HG03342 (cell line): ENCODE measurements around the gene ZCCHC10.
"Not testable (repeated sequence)": the region's sequence is repeated elsewhere in the genome, so short reads cannot be mapped to it uniquely, and the experiment has no call there.

Experiments used
- ATAC-seq: cut with Tn5 transposase; IDR thresholded peaks from one replicate; pipeline ENCODE4 v1.9.1; 2021; ENCODE audit warnings: mild to moderate bottlenecking, moderate library complexity; ENCODE audit not compliant: unreplicated experiment

ZCCHC10 gene

DNA sequence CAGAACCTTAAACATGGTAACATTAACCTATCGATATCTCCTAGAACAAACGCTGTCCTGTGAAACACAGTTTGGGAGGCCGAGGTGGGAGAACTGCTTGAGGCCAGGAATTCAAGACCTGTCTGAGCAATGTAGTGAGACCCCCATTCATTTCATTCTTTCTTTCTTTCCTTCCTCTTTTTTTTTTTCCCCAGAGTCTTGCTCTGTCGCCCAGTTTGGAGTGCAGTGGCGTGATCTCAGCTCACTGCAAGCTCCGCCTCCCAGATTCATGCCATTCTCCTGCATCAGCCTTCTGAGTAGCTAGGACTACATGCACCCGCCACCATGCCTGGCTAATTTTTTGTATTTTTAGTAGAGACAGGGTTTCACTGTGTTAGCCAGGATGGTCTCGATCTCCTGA lies 20.2 kb upstream of the ZCCHC10 start:
- ATAC-seq, result not testable (repeated sequence)

DNA sequence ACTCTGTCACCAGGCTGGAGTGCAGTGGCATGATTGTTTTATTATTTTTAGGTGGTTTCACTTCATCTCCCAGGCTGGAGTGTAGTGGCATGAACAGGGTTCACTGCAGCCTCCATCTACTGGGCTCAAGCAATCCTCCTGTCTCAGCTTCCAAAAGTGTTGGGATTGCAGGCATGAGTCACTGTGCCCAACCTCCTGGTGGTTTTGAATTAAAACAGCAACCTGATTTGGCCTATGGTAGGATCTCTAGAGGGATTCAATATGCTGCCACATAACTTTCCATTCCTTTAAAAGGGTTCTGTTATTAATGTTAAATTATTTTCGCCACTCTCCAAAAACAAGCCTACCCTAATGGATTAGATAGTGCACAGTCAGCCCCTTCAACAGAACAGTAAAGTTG lies 15.6 kb upstream of the ZCCHC10 start:
- ATAC-seq, result no peak

DNA sequence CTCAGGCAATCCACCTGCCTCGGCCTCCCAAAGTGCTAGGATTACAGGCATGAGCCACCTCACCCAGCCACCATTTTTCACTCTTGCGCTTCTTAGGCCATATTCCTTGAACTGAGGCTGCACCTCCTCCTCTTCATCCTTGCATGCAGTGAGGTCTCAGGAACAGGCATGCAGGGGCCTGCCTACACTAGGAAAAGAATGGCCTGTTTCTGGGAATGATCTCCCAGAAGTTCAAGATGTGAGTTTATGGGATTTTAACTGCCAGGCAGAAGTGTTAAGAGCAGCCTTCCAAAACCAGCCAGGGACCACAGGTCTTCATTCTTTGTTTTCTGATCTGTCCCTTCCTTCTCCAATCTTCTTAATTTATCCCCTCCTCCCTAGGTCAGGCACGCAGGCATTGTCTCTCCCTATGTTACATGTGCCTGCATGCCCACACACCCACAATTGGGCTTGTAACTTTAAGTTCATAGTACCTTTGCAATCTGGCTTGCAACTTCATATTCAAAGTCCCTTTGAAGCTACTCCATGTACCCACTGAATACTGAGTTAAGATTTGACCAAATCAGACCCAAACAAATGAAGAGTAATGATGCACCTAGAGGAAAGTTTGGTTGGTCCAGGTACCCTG lies 14.9 kb upstream of the ZCCHC10 start:
- no peak for ATAC-seq

DNA sequence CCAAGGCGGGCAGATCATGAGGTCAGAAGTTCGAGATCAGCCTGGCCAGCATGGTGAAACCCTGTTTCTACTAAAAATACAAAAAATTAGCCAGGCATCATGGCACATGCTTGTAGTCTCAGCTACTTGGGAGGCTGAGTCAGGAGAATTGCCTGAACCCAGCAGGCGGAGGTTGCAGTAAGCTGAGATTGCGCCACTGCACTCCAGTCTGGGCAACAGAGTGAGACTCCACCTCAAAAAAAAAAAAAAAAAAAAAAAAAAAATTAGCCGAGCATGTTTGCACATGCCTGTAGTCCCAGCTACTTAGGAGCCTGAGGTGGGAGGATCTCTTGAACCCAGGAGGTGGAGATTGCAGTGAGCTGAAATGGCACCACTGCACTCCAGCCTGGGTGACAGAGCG lies 10.3 kb upstream of the ZCCHC10 start:
- ATAC-seq, result not testable (repeated sequence)

DNA sequence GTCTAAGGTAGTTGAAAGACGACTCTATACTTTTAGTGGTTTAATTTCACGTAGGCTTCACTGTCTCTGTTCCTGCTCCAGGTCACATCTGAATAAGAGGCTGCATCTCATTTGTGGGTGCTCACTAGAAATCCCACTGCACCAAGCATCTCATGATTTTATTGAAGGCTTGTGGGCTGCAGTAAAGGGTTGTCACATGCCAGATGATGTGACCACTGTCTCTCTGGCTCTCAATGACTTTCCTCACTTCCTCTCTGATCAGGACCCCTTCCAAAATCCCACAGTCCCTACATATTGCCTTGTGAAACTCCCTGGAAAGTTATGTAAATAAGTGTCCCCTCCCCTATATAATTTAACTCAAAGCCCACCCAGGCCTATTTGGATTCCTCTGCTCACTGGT lies 8.9 kb upstream of the ZCCHC10 start:
- ATAC-seq, result no peak

DNA sequence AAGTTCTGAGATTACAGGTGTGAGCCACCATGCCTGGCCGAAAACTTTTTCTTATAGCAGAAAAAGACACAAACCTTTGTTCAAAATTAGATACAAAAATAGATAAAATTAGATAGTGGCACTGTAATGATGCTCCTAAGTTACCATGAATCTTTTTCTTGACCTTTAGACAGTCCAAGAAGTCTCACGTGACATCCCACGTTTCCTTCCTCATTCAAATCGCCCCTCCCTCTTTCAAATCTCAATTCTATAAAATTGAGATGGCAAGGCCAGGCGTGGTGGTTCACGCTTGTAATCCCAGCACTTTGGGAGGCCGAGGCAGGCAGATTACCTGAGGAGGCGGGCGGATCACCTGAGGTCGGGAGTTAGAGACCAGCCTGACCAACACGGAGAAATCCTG lies 7.7 kb upstream of the ZCCHC10 start:
- no peak for ATAC-seq

DNA sequence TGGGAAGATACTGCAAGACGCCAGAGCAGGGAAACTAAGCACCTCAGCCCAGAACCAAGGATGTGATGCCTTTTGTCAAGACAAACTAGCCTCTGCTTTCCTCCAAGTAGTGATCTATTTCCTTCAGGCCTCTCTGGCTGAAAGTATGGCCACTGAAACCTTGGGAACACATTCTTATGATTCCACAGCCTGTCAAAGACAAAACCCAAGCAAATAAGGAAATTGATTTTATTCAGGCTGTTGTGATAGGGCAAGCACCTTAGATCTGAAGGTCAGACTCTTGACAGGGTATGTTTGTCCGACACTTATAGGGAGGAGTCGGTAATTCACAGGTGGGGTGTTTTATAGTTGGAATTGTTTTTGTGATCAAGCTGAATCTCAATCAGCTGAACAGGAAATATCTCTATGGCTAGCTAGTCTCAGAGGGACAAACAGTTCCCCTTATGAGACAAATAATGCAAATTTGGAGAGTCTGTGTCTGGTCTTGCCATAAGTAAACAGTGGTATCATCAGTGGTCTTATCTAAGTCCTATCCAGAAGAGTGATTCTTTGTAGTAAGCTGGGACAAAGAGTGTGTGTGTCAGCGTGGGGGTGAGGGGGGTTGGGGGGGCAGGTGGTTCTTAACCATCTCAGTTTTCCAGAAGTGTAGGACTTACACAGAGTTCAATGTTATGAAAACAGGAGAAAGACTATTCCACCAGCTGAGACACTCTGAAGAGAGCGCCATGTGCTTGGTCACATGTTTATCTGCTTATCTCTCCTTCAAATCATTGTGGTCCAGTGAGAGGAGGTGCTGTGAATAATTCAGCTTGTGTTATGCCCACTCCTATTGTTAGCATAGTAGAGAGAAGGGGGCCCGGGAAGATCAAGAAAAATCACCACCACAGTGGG lies 6.7 kb upstream of the ZCCHC10 start:
- ATAC-seq, result peak; percentile 74

DNA sequence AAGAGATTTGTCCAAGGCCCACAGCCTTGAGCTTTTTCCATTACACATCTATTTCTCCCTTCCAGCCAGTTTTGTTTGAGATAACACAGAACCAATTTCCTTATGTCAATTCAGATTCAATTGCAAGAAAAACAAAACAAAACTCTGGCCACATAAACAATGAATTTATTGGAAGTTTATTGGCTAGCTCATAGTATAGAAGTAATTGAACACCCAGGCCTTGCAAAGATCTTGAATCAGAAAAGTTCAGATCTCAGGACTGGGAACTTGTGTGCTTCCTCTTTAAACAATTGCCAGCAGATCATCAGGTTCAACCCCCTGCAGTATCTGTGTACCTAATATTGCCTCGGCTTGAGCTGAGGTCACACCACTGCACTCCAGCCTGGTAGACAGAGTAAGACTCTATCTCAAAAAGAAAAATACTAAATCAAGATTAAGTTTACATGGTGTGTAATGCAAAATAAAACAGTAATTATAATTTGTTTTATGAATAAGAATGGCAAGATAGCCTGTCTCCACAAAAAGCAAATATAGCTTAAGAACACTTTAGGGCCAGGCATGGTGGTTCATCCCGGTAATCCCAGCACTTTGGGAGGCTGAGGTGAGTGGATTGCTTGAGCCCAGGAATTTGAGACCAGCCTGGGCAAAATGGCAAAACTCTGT lies 4.1 kb upstream of the ZCCHC10 start:
- ATAC-seq, result no peak

DNA sequence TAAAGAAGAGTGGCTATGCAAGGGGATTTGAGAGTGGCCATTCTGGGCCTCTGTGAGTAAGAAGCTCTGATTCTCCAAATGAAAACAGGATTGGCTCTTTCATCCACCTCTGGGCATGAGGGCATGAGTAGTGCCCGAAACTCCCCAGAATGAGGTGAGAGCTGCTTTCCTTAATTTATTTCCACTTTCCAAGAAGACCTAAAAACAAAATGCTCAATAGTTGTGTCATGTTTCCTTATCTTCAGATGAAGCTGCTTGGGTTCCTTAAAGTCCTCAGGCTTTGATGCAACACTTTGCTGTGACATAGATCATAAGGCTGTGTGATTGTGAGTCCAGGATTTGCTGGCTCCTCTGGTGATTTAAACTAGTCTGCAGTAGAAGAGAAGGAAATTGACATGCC lies 3.1 kb upstream of the ZCCHC10 start:
- ATAC-seq, result no peak

DNA sequence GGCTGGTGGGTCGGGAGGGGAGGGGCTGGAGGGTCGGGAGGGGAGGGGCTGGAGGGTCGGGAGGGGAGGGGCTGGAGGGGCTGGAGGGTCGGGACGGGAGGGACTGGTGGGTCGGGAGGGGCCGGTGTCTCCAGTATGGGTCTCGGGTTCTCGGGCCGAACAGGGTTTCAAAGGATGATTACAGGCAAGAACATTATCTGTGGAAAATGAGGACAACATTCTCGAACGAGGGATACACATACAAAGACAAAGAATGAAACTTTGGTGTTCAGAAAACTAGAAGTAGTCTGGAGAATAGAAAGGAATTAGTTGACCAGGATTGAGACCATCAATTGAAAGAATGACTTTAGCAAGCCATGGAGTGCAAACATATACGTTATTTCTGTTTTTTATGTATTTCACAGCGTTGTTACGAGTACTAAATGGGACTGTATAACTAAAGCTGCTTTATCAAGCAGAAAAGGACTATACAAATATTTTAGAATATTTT lies 360 bp upstream of the ZCCHC10 start:
- no peak for ATAC-seq

DNA sequence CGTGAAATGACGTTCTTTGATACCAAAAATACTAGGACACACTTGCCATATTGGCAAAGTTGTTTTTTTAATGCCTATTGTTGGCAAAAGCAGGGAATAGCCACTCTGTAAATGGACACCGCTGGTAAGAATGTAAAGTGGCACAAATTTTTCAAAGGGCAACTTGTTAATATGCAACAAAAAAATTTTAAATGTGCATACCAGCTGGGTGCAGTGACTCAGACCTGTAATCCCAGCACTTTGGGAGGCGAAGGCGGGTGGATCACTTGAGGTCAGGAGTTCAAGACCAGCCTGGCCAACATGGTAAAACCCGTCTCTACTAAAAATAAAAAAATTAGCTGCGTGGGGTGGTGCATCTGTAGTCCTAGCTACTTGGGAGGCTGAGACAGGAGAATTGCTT lies 6.9 kb downstream of the ZCCHC10 start:
- not testable (repeated sequence) for ATAC-seq

DNA sequence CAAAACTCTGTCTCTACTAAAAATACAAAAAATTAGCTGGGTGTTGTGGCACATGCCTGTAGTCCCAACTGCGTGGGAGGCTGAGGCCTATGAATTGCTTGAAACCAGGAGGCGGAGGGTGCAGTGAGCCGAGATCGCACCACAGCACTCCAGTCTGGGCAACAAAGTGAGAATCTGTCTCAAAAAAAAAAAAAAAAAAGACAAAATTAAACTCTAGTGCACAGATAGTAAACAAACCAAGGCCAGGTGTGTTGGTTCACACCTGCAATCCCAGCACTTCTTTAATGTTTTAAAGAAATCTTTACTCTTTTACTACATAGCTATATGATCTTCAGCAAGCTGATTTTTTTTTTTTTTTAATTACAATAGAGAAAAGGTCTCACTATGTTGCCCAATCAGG lies 8.4 kb downstream of the ZCCHC10 start:
- no peak for ATAC-seq

DNA sequence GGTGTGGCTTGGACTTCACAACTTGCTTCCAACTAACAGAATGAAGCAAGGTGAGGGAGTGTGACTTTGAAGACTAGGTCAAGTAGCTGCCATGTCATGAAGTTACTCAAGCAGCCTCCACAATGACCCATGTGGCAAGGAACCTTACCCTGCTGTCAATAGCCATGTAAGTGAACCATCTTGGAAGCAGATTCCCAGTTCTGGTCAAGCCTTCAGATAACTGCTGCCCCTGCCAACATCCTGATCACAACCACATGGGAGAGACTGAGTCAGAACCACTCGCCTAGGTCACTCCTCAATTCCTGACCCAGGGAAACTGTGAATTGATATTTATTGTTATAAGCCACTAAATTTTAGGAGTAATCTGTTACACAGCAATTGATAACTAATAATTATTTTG lies 10.9 kb downstream of the ZCCHC10 start:
- no peak for ATAC-seq

DNA sequence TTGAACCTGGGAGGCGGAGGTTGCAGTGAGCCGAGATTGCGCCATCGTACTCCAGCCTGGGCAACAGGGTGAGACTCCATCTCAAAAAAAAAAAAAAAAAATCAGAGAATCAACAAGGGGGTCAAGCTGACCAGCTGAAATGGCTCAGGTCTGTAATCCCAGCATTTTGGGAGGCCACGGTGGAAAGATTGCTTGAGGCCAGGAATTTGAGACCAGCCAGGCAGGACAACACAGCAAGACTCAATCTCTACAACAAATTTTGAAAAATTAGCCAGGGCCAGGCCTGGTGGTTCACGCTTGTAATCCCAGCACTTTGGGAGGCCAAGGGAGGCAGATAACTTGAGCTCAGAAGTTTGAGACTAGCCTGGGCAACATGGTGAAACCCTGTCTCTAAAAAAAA lies 17.9 kb downstream of the ZCCHC10 start:
- ATAC-seq, result not testable (repeated sequence)

DNA sequence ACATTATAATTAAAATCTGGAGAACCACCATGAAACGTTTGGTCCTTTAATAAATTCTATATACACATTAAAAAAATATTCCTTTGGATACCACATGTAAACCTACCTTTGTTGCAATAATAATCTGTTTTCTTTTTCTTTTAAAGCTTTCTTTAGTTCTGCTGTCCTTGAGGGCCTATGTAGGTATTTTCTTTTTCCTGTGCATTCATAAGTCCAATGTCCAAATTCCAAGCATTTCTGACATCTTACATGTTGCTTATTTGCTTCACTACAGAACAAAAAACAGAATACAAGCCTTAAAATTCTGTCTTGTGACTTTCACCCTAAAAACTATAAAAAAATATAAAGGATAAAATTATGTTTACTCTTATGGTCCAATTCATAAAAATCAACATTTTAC lies 19.7 kb downstream of the ZCCHC10 start:
- ATAC-seq, result no peak

DNA sequence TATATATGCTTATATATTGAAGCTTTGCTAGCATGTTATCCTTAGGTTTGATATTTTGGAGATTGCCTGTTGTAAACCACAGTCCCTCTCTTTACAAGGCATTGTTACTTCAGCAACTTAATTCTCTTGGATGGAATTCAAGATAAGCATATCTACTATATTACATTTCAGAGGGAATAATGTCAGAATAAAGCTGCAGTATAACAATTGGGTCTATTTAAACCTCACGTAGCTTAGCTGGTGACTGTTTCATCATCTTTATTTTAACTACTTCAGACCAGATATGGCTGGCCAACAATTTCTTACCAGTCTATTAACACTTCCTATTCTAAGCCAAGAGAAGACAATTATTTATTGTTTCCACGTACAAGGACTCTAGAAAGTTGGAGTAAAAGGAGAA lies 27.1 kb downstream of the ZCCHC10 start:
- no peak for ATAC-seq

DNA sequence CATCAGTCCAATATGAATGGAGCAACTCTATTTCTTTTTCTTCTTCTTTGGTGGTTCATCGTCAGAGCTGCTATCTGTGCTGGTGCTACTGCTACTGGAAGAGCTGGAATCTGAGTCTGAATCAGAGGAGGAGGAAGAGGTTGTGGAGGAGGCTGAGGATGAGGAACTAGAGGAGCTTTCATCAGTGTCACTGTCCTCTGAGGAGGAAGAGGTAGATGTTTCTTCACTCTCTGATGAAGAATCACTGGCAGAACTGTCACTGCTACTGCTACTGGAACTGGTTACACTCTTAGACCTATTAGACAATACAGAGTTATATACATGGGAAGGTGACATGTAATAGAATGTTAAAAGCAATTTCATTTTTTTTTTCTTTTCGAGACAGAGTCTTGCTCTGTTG lies 27.8 kb downstream of the ZCCHC10 start:
- ATAC-seq, result no peak

DNA sequence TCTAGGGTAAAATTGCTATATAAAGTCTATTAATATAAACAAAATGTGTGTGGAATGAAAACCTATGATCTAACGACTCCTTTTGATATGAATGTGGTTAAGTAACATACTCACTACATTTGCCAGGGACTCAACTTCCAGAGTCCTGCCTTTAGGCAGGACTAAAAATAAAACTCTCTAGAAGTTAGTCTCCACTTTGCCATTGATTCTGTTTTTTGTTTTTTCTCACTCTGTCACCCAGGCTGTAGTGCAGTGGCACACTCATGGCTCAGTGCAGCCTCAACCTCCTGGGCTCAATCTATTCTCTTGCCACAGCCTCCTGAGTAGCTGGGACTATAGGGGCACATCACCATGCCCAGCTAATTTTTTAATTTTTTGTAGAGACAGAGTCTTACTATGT lies 30.0 kb downstream of the ZCCHC10 start:
- no peak for ATAC-seq

DNA sequence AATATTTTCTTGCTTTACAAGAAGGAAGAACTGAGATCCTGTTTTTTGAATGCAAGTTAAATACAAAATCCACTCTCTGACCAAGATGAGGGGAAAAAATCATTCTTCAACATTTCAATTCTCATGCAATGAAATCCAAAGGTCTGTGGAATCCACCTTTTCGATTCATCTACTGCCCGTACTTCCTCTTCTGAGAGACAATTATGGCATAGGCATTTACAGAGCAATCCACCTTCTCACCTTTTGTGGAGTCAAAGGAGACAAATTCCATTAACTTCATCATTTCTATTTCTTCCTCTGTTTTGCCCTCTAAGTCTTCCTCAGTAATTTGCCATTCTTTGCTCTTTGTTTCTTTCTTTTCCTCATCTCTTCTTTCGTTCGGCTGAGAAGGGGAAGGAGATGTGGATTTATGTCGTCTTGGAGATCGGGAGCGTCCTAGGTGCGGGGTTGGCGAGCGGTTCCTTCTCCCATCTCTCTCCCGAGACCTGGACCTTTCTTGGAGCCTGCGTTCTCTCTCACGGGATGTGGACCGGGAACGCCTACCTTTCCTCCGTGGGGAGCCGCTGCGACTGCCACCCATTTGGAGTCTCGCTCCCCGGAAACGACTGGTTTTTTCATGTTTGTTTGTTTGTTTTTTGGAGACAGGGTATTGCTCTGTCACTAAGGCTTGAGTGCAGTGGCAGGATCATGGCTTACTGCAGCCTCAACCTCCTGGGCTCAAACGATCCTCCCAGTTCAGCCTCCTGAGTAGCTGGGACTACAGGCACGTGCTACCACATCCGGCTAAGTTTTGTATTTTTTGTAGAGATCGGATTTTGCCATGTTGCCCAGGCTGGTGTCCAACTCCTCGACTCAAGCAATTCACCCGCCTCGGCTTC lies 38.6 kb downstream of the ZCCHC10 start:
- no peak for ATAC-seq

DNA sequence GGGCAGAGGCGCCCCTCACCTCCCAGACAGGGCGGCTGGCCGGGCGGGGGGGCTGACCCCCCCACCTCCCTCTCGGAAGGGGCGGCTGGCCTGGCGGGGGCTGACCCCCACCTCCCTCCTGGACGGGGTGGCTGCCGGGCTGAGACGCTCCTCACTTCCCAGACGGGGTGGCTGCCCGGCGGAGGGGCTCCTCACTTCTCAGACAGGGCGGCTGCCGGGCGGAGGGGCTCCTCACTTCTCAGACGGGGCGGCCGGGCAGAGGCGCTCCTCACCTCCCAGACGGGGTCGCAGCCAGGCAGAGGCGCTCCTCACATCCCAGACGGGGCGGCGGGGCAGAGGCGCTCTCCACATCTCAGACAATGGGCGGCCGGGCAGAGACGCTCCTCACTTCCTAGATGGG lies 43.4 kb downstream of the ZCCHC10 start:
- ATAC-seq, result not testable (repeated sequence)

DNA sequence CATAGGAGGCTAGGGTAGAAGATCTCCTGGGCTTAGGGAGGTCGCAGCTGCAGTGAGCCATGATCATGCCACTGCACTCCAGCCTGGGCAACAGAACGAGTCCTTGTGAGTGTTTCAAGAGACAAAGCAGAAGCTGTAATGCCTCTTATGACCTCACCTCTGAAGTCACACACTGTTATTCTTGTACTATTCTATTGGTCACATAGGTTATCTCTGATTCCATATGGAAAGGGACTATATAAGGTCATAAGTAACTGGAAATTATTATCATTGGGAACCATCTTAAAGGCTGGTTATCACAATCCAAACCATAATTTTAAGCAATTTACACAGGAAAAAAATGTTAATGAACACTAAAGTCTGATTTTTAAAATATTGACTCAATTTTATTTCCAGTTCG lies 45.1 kb downstream of the ZCCHC10 start:
- no peak for ATAC-seq
